ENCODE measurements around the gene KCTD11.

The KCTD11 gene

GRCh38 chr17:7380321-7380720, 28.4 kb downstream of the KCTD11 start:
- DNase-seq (ENCODE audit: low spot score), result peak; percentile 60

GRCh38 chr17:7380855-7381683, 29.1 kb downstream of the KCTD11 start, which contains the start of gene TNK1:
Gene TNK1, plus strand, starts transcription at chr17:7381089. Its CDS starts 1,838 bp downstream, at chr17:7382927.
- DNase-seq (ENCODE audit: low spot score), result peak; percentile 81

GRCh38 chr17:7382901-7383300, 30.9 kb downstream of the KCTD11 start:
- DNase-seq (ENCODE audit: low spot score), result no peak

- DNase-seq (ENCODE audit: low spot score), result no peak
Measured at GRCh38 chr17:7383371-7383741, 31.4 kb downstream of the KCTD11 start.

- DNase-seq (ENCODE audit: low spot score), result peak; percentile 89
Measured at GRCh38 chr17:7383742-7384488, 32.0 kb downstream of the KCTD11 start.

- DNase-seq (ENCODE audit: low spot score), result no peak
Measured at GRCh38 chr17:7384489-7385081, 32.6 kb downstream of the KCTD11 start.

GRCh38 chr17:7388856-7389255, 36.9 kb downstream of the KCTD11 start:
- DNase-seq (ENCODE audit: low spot score), result no peak

GRCh38 chr17:7389924-7390910, 38.3 kb downstream of the KCTD11 start:
- DNase-seq (ENCODE audit: low spot score), result no peak

- no peak for DNase-seq (ENCODE audit: low spot score)
Measured at GRCh38 chr17:7391307-7391706, 39.3 kb downstream of the KCTD11 start.

- peak; percentile 73 for DNase-seq (ENCODE audit: low spot score)
Measured at GRCh38 chr17:7392696-7393612, 41.0 kb downstream of the KCTD11 start.

- peak; percentile 74 for DNase-seq (ENCODE audit: low spot score)
Measured at GRCh38 chr17:7393613-7394451, 41.9 kb downstream of the KCTD11 start.

GRCh38 chr17:7394452-7395191, 42.7 kb downstream of the KCTD11 start, which contains the start of gene PLSCR3:
Gene PLSCR3, minus strand, starts transcription at chr17:7394525. Its CDS starts 415 bp downstream, at chr17:7394110.
- peak; percentile 95 for DNase-seq (ENCODE audit: low spot score)

- DNase-seq (ENCODE audit: low spot score), result no peak
Measured at GRCh38 chr17:7396147-7396546, 44.2 kb downstream of the KCTD11 start.

- no peak for DNase-seq (ENCODE audit: low spot score)
Measured at GRCh38 chr17:7398612-7399011, 46.6 kb downstream of the KCTD11 start.

GRCh38 chr17:7403043-7403726, 51.2 kb downstream of the KCTD11 start:
- DNase-seq (ENCODE audit: low spot score), result no peak

- DNase-seq (ENCODE audit: low spot score), result no peak
Measured at GRCh38 chr17:7403727-7403976, 51.7 kb downstream of the KCTD11 start.

- DNase-seq (ENCODE audit: low spot score), result peak; percentile 100
Measured at GRCh38 chr17:7403977-7404736, 52.2 kb downstream of the KCTD11 start, which contains the start of gene TMEM256. Gene TMEM256, minus strand, starts transcription at chr17:7404097. Its CDS starts 13 bp downstream, at chr17:7404084.

All from ecto neural progenitor cell (in vitro differentiated cells).